Prostate gland (tissue), 2 donors: ENCODE results near the gene PRPF38A. TPM values are rescaled to one million over a fixed set of nuclear protein-coding genes. Genes with fewer than 3 reads are reported as not detected.
A peak's percentile ranks its signal among the peaks of the same experiment; 100 is the strongest.

Source experiments
- DNase-seq: peaks from one replicate; pipeline ENCODE4 v3.0.0-alpha.2; 2019; ENCODE audit warnings: low spot score
- H3K27ac ChIP-seq, 2 donors: fragments of 200-600 bp; sonication (generic); 2 replicates each; pipeline ENCODE4 v1.5.1; 2017 to 2019
- H3K27me3 ChIP-seq: fragments of 200-600 bp; sonication (generic); replicated peaks from 2 replicates; pipeline ENCODE4 v1.5.1; 2019; ENCODE audit not compliant: insufficient read depth
- H3K36me3 ChIP-seq, 2 donors: fragments of 200-600 bp; sonication (generic); 1 replicate in 1 of 2; 2 replicates in 1 of 2; pipeline versions ENCODE4 v1.5.1 to v1.8.1; 2017 to 2019
- H3K4me1 ChIP-seq: fragments of 200-600 bp; sonication (generic); replicated peaks from 2 replicates; pipeline ENCODE4 v1.5.1; 2019
- H3K4me3 ChIP-seq, 2 donors: fragments of 200-600 bp; sonication (generic); 2 replicates each; pipeline ENCODE4 v1.5.1; 2017 to 2019
- H3K9me3 ChIP-seq: fragments of 200-600 bp; sonication (generic); 2 replicates; pipeline ENCODE4 v1.5.1; 2017
- CTCF ChIP-seq, 4 experiments: fragments of 200-600 bp in 2 of 4; fragments of 450-650 bp in 2 of 4; sonication (generic) in 2 of 4; IDR thresholded peaks; 1 replicate in 3 of 4; 2 replicates in 1 of 4; pipeline ENCODE4 v1.5.1; 2016 to 2019; ENCODE audit warnings: antibody characterized with exemption in 4 of 4, mild to moderate bottlenecking in 2 of 4, moderate library complexity in 2 of 4
- POLR2A ChIP-seq: fragments of 450-650 bp; IDR thresholded peaks from one replicate; pipeline ENCODE4 v1.6.1; 2016; ENCODE audit warnings: antibody characterized with exemption, mild to moderate bottlenecking
- POLR2AphosphoS5 ChIP-seq: sonication (generic); formaldehyde crosslinking; IDR thresholded peaks from one replicate; pipeline ENCODE4 v1.6.1; 2017; ENCODE audit warnings: antibody characterized with exemption
- WGBS: methylation state at CpG from one replicate; pipeline ENCODE4 v1.1.5; 2018; 5-methylcytosine and 5-hydroxymethylcytosine counted together
- intact Hi-C: fragments of 100-400 bp; cut with DNase I; formaldehyde crosslinking; loops from one replicate; pipeline ENCODE4 v1.14.2; 2022
- total RNA-seq, 2 donors: library from RNA; depleted of rRNA; stranded (reverse); fragments of >200 nt; gene quantifications; one replicate each; pipeline ENCODE4 v1.1.0, GENCODE V29; 2016

The PRPF38A gene
- total RNA-seq, 2 donors from 2014 or later: 15.3 to 24.8 TPM

DNA sequence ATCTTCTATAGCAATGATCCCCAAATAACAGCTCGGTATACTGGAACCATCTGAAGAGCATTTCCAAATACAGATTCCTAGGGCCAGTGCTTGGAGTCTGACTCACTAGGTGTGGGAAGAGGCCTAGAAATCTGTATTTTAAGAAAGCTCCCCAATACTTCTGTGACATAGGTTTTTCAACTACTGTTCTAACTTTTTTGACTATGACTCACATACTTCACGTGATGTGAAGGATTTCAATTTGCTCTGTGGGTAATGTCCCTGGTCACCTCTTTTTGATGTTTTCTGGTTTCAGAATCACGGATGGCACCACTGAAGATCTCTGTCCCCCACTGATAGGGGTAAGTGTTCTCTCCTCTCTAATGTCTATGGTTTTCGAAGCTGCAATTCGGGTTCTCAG lies 11.2 kb upstream of the PRPF38A start:
- no peaks in the 10 kb centered on the region for H3K4me1 ChIP-seq
- intact Hi-C loops: no loop called here
- no peak for DNase-seq
- 98% methylated on average over 5 of the region's 5 CpGs for WGBS
- no peak overlapping the region for H3K27ac ChIP-seq
- no peak overlapping the region for H3K4me3 ChIP-seq
- no peaks in the 10 kb centered on the region for H3K27me3 ChIP-seq
- TF ChIP-seq CTCF (IDR thresholded peaks at IDR 0.05) (no peak), POLR2AphosphoS5 (no peak), POLR2A (no peak)
- H3K9me3 ChIP-seq: no peaks in the 10 kb centered on the region
- no peaks in the 10 kb centered on the region for H3K36me3 ChIP-seq

- Histone ChIP-seq H3K27ac (no peak overlapping the region), H3K27me3 (no peaks in the 10 kb centered on the region), H3K9me3 (no peaks in the 10 kb centered on the region), H3K36me3 (no peaks in the 10 kb centered on the region), H3K4me3 (no peak overlapping the region), H3K4me1 (no peaks in the 10 kb centered on the region)
- 99% methylated on average over 3 of the region's 3 CpGs for WGBS
- no peak for TF ChIP-seq POLR2AphosphoS5
- TF ChIP-seq POLR2A: no peak
- no peak for TF ChIP-seq CTCF (IDR thresholded peaks at IDR 0.05)
- DNase-seq: no peak
- intact Hi-C loops: loop anchor here (5.0 to 10.0 kb wide), 3 partner anchors 255 to 518 kb away; partner anchors contain the start of gene ZFYVE9
These were observed 4.8 kb upstream of the PRPF38A start for GRCh38 chr1:52399629-52400028.

GRCh38 chr1:52400131-52400530 lies 4.3 kb upstream of the PRPF38A start:
- intact Hi-C loops: loop anchor here (5.0 to 10.0 kb wide), 3 partner anchors 255 to 517 kb away; partner anchors contain the start of gene ZFYVE9
- TF ChIP-seq POLR2AphosphoS5: no peak
- no peak for TF ChIP-seq POLR2A
- no peak for TF ChIP-seq CTCF (IDR thresholded peaks at IDR 0.05)
- H3K27me3 ChIP-seq: no peaks in the 10 kb centered on the region
- no peak overlapping the region for H3K27ac ChIP-seq
- 95% methylated on average over 6 of the region's 6 CpGs for WGBS
- H3K4me3 ChIP-seq: no peak overlapping the region
- no peak for DNase-seq
- no peaks in the 10 kb centered on the region for H3K4me1 ChIP-seq
- H3K36me3 ChIP-seq: no peaks in the 10 kb centered on the region
- H3K9me3 ChIP-seq: no peaks in the 10 kb centered on the region

DNA sequence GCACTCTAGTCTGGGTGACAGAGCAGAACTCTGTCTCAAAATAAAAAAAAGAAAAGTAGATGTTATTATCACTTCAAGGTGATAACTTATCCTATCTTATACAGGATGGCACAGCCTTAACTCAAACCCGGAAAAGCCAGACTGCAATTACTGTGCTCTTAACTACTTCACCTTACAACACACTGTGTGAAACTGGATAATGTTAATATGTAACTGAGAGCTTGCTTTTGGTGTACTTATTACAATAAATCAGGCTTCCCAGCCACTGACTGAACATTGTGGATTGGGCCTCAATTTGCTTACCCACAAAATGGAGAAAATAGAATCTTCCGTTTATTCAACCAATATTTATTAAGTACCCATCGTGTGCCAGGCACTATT lies 1.6 kb upstream of the PRPF38A start:
- DNase-seq: no peak
- Histone ChIP-seq H3K36me3 (no peaks in the 10 kb centered on the region), H3K27me3 (no peaks in the 10 kb centered on the region), H3K9me3 (no peaks in the 10 kb centered on the region), H3K4me1 (no peaks in the 10 kb centered on the region), H3K4me3 (no peak overlapping the region), H3K27ac (no peak overlapping the region)
- TF ChIP-seq POLR2AphosphoS5: no peak
- no peak for TF ChIP-seq CTCF (IDR thresholded peaks at IDR 0.05)
- TF ChIP-seq POLR2A: no peak
- WGBS: 53% methylated on average over 3 of the region's 3 CpGs
- intact Hi-C loops: loop anchor here (5.0 to 10.0 kb wide), 3 partner anchors 258 to 514 kb away; partner anchors contain the start of gene ZFYVE9

DNA sequence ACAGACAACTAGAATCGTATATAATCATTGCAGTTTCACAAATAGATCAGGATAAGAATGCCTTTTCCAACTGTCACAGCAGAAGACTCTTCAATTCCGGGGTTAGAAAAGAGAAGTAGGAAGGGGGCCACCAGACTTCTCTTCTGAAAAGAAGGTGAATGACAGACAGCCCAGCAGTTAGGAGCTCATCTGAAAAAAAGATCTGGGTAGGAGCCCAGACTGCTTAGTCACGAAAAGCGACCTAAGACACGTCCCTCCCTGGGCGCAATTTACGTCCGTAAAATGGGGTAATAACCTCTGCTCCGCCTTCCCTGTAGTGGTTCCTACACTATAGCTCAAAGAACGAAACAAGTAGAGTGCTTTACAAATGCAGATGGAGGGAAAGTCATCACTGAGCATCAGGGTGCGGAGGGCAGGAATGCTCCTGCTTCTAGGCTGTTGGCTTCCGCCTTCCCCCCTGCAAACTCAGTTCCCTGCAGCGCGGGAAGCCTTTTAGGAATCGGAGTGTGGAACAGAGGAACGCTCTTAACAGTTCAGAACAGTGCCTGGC lies 761 bp upstream of the PRPF38A start:
- Histone ChIP-seq H3K36me3 (no peaks in the 10 kb centered on the region), H3K27me3 (no peaks in the 10 kb centered on the region), H3K4me1 (no peaks in the 10 kb centered on the region), H3K27ac (peak overlapping the region; percentile 43 to 85), H3K9me3 (no peaks in the 10 kb centered on the region), H3K4me3 (peak overlapping the region; percentile 57 to 65)
- no peak for TF ChIP-seq CTCF (IDR thresholded peaks at IDR 0.05)
- TF ChIP-seq POLR2AphosphoS5: no peak
- no peak for TF ChIP-seq POLR2A
- under 1% methylated on average over 16 of the region's 16 CpGs for WGBS
- no peak for DNase-seq
- intact Hi-C loops: loop anchor here (2.0 to 10.0 kb wide), 4 partner anchors 37 to 514 kb away; partner anchors contain the start of genes CC2D1B and ZFYVE9
